Liver (tissue), 3 donors: ENCODE data around the gene PELI2.

Experiments used
- ATF3 ChIP-seq: IDR thresholded peaks from 2 replicates; pipeline ENCODE4 v1.6.1; 2016; ENCODE audit warnings: antibody characterized with exemption
- CTCF ChIP-seq: fragments of 150-350 bp; IDR thresholded peaks from 2 replicates; pipeline ENCODE4 v1.5.1; 2017; ENCODE audit warnings: improper control_type of control experiment, low read depth, low read length; ENCODE audit not compliant: missing input control
- EGR1 ChIP-seq, 2 donors: IDR thresholded peaks; 2 replicates each; pipeline ENCODE4 v1.6.1; 2016 to 2018; ENCODE audit warnings: antibody characterized with exemption in 2 of 2, low read depth in 2 of 2
- MAX ChIP-seq: IDR thresholded peaks from 2 replicates; pipeline ENCODE4 v1.6.1; 2016; ENCODE audit warnings: antibody characterized with exemption
- NR2F2 ChIP-seq: IDR thresholded peaks from 2 replicates; pipeline ENCODE4 v1.6.1; 2016; ENCODE audit warnings: antibody characterized with exemption
- RAD21 ChIP-seq, 2 donors: IDR thresholded peaks; 2 replicates each; pipeline ENCODE4 v1.6.1; 2016; ENCODE audit warnings: antibody characterized with exemption in 2 of 2, mild to moderate bottlenecking in 2 of 2
- REST ChIP-seq: IDR thresholded peaks from 2 replicates; pipeline ENCODE4 v1.6.1; 2016; ENCODE audit warnings: antibody characterized with exemption, mild to moderate bottlenecking
- TAF1 ChIP-seq: conservative IDR thresholded peaks from 2 replicates; pipeline ENCODE4 v1.6.1; 2016; ENCODE audit warnings: antibody characterized with exemption, mild to moderate bottlenecking
- YY1 ChIP-seq: IDR thresholded peaks from 2 replicates; pipeline ENCODE4 v1.6.1; 2016; ENCODE audit warnings: antibody characterized with exemption, mild to moderate bottlenecking
- ZBTB33 ChIP-seq: IDR thresholded peaks from 2 replicates; pipeline ENCODE4 v1.6.1; 2016; ENCODE audit warnings: antibody characterized with exemption
- donor health status: healthy.
- donor health status: healthy.

GRCh38 chr14:56170028-56170427, 51.8 kb downstream of the PELI2 start:
- TF ChIP-seq CTCF (no peak), TAF1 (no peak), EGR1 (IDR thresholded peaks at IDR 0.05; ENCODE audit: low read depth in 2 of 2) (no peak), YY1 (no peak), REST (no peak), MAX (no peak), RAD21 (IDR thresholded peaks at IDR 0.05) (no peak), NR2F2 (no peak), ZBTB33 (no peak), ATF3 (no peak)
